Astrocyte of the spinal cord (primary cell): ENCODE measurements around the gene ACSM2A.
"Not testable (repeated sequence)": the region's sequence is repeated elsewhere in the genome, so short reads cannot be mapped to it uniquely, and the experiment has no call there.

Experiments used
- DNase-seq: peaks from one replicate; pipeline ENCODE4 v3.0.0; 2011; ENCODE audit warnings: low read depth, low spot score
- H3K4me3 ChIP-seq: 2 replicates; pipeline ENCODE4 v1.5.1; 2011; ENCODE audit warnings: low read depth, mild to moderate bottlenecking, low read length, moderate library complexity
- CTCF ChIP-seq: IDR thresholded peaks from 2 replicates; pipeline ENCODE4 v1.5.1; 2012; ENCODE audit warnings: low read depth, mild to moderate bottlenecking, low read length, inconsistent platforms
- in situ Hi-C: cut with HindIII; loops from 2 replicates; pipeline ENCODE4 v1.10.0; 2017; ENCODE audit warnings: low sequenced_read_pairs

The ACSM2A gene, protein sequence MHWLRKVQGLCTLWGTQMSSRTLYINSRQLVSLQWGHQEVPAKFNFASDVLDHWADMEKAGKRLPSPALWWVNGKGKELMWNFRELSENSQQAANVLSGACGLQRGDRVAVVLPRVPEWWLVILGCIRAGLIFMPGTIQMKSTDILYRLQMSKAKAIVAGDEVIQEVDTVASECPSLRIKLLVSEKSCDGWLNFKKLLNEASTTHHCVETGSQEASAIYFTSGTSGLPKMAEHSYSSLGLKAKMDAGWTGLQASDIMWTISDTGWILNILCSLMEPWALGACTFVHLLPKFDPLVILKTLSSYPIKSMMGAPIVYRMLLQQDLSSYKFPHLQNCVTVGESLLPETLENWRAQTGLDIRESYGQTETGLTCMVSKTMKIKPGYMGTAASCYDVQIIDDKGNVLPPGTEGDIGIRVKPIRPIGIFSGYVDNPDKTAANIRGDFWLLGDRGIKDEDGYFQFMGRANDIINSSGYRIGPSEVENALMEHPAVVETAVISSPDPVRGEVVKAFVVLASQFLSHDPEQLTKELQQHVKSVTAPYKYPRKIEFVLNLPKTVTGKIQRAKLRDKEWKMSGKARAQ

DNA sequence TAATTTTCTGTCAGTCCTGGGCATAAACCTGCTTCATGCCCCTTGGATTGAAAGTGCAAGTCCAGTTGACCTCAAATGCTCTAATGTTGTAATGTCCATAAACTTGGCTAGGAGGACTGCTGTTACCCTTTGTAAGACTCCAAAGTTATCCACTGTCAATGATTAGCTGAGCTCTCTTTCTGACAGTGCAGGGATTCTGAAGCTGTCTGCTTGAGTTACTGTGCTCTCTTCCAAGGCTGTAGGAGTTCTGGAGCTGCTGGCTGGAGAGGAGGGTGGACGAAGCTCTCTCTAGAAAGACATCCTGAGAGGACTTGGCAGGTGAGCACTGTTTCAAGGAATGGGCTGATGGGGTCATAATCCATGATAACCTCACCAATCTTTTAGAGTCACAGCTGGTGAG is at the start of gene ACSM2A:
TSS of gene ACSM2A (plus strand) at position 158 of the 400 bp plus-strand sequence. CDS start 8,594 bp downstream, outside the sequence.
- in situ Hi-C loops, H3K4me3 ChIP-seq, DNase-seq: not testable (repeated sequence)

- DNase-seq: no peak
- in situ Hi-C loops: no loop called here
- H3K4me3 ChIP-seq: no peak overlapping the region
- no peak for TF ChIP-seq CTCF
Observed at GRCh38 chr16:20402651-20403050, 48.7 kb upstream of the ACSM2A start.

- TF ChIP-seq CTCF: no peak
- DNase-seq: no peak
- H3K4me3 ChIP-seq: no peak within 1 kb of the TSS
- in situ Hi-C loops: no loop called here
Observed at GRCh38 chr16:20404637-20405036, 46.7 kb upstream of the ACSM2A start, which contains the start of gene PDILT. Gene PDILT (minus strand): TSS chr16:20404737. CDS start chr16:20399300, 5,437 bp downstream.

DNA sequence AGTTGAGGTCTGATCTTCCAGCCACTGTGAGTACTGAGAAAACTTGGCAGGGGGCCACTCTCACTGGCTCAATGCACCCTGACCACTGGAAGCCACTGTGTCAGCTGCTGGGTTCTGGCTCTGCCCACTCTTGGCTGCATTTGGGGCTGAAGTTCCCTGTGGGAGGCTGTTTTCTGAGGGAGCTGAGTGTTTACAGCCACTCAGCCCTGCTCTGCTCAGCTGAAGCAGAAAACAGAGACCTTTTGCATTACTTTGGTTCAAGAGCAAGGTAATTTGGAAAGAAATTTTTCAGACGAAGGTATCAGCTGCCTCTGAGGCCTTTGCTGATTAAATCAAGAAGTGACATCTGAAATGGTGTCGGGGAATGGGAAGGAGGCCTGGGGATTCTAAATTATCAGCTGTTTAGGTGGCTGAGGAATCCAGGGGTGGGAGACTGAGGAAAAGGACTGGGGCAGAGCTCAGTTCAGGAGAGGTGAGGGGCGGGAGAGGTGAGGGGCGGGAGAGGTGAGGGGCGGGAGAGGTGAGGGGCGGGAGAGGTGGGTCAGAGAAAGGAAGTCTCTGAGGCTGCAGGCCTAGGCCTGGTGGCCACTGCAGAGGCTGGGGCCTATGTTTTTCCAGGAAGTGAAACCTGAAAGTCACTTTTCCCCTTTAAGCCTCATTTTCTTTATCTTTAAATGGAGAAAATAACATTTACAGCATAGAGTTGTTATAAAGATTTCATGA is 41.8 kb upstream of the ACSM2A start, which contains the start of gene ACSM5:
TSS of gene ACSM5 (plus strand) at position 137 of the 723 bp plus-strand sequence. CDS start 1,951 bp downstream, outside the sequence.
- in situ Hi-C loops: no loop called here
- no peak for DNase-seq
- no peak within 1 kb of the TSS for H3K4me3 ChIP-seq
- no peak for TF ChIP-seq CTCF

DNA sequence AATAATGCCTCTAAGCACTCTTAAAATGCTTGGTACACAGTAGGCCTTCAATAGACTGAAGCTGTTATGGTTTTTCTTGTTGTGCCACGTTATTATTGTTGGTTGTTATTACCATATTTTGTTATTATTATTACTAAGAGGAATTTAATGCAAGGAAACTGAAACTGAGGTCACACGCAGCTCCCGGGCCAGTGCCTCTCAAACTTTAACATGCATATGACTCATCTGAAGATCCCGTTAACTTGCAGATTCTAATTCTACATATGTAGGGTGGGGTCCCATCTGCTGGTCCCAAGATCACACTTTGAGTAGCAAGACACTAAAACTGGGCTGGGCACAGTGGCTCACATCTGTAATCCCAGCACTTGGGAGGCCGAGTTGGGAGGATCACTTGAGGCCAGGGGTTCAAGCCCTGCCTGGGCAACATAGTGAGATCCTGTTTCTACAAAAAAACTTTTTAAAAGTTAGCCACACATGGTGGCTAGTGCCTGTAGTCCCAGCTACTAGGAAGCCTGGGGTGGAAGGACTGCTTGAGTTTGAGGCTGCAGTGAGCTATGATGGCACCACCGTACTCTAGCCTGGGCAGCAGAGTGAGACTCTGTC is 41.1 kb upstream of the ACSM2A start:
- in situ Hi-C loops: no loop called here
- no peak for TF ChIP-seq CTCF
- no peak for DNase-seq
- H3K4me3 ChIP-seq: no peak overlapping the region

DNA sequence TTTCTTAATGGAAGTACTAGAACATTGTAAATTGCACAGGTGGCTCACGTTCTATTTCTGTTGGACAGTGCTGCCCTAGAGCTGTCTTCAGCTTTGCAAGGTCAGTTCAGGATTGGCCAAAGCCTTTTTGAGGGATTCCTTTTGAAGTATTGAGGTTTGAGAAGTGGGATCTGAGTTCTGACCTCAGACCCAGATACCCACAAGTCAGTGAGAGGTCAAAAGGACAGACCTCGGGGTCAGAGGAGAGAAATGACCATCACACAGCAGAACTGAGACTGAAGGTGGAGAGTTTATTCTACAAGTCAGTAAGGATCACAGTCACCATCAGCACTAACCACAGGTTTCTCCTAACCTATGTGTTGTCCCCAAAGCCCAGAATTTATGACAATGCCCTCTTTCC is 40.3 kb upstream of the ACSM2A start:
- no peak for DNase-seq
- TF ChIP-seq CTCF: no peak
- H3K4me3 ChIP-seq: no peak overlapping the region
- in situ Hi-C loops: no loop called here
